Measurements from ENCODE around the gene SPTLC2. TPM values are rescaled to one million over a fixed set of nuclear protein-coding genes. Genes with fewer than 3 reads are reported as not detected.

Gene SPTLC2
- total RNA-seq, 1 donor from 2014 or later, result 33.0 TPM

DNA sequence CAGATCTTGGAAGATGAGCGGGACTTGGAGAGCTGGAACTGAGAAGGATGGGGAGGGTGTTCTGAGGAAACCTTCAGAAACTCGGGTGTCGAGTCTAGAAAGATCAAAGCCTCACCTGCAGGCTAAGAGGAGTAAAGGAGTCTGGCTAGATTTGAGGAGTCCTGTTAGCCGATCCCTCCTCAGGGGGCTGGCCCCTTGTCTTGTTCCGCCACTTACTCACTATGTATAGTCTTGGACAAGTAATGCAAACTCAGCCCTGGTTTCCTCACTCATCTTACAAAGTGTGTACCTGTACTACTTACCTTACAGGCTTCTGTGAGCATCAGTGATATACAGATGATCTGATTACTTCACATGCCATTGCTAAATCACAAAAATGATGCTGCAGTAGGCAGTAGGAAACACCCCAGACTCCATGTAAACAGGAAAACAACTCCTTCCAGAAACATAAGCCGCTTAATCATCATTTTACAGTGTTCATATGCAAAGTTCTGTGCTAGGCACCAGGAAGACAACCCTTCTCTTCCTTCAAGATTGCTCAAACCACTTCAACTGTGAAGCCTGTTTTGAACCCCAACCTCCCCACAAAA is 2.0 kb upstream of the SPTLC2 start:
- no peaks in the 10 kb centered on the region for H3K27me3 ChIP-seq (ENCODE audit: control insufficient read depth, insufficient read depth, low read length)
- no peak for DNase-seq (ENCODE audit: low read depth)
- H3K4me3 ChIP-seq (ENCODE audit: low read depth, low read length), result no peak overlapping the region
- H3K36me3 ChIP-seq (ENCODE audit: control insufficient read depth, insufficient read depth, low read length), result no peaks in the 10 kb centered on the region
- TF ChIP-seq CTCF (IDR thresholded peaks at IDR 0.05; ENCODE audit: insufficient read depth, low read length, poor library complexity, severe bottlenecking), result no peak

- H3K36me3 ChIP-seq (ENCODE audit: control insufficient read depth, insufficient read depth, low read length), result no peaks in the 10 kb centered on the region
- H3K4me3 ChIP-seq (ENCODE audit: low read depth, low read length), result peak overlapping the region; percentile 73
- H3K27me3 ChIP-seq (ENCODE audit: control insufficient read depth, insufficient read depth, low read length), result no peaks in the 10 kb centered on the region
- no peak for TF ChIP-seq CTCF (IDR thresholded peaks at IDR 0.05; ENCODE audit: insufficient read depth, low read length, poor library complexity, severe bottlenecking)
- DNase-seq (ENCODE audit: low read depth), result no peak
Observed at GRCh38 chr14:77616133-77616453, 344 bp downstream of the SPTLC2 start.

DNA sequence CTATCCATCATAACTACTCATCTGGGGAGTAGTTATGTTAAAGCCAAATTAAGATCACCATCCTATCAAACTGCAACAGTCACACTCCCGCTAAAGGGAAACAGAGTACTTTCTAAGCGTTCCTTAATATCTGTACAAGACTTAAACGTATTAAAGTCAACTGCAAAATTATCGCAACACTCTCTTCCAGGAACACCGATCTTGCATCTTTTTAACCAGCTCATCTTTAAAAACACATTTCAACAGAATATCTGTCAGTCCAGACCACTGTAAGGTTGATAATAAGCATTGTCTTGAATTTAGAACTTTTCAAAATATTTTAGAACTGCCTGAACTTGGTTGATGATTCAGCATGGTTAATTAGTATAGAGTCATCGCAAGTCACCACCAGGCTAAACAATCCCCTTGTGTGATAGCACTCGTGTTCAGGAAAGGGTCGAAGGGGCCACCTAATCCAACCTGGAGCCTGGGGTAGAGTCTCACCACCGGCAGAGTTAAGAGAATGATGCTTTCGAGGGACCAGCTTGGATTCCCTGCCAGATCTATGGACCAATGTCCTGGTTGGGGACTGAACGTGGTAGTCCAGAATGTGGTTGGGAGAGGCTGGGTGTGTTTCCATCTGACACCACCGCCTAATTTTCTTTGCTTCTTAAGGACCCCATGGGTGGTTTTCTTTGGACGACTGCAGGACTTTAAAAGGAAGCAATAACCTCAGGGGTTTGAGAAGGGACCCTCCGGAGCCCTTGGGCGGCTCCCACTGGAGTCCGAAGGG is 890 bp downstream of the SPTLC2 start:
- no peak for TF ChIP-seq CTCF (IDR thresholded peaks at IDR 0.05; ENCODE audit: insufficient read depth, low read length, poor library complexity, severe bottlenecking)
- Histone ChIP-seq H3K27me3 (ENCODE audit: control insufficient read depth, insufficient read depth, low read length) (no peaks in the 10 kb centered on the region), H3K4me3 (ENCODE audit: low read depth, low read length) (peak overlapping the region; percentile 73), H3K36me3 (ENCODE audit: control insufficient read depth, insufficient read depth, low read length) (no peaks in the 10 kb centered on the region)
- DNase-seq (ENCODE audit: low read depth), result no peak

DNA sequence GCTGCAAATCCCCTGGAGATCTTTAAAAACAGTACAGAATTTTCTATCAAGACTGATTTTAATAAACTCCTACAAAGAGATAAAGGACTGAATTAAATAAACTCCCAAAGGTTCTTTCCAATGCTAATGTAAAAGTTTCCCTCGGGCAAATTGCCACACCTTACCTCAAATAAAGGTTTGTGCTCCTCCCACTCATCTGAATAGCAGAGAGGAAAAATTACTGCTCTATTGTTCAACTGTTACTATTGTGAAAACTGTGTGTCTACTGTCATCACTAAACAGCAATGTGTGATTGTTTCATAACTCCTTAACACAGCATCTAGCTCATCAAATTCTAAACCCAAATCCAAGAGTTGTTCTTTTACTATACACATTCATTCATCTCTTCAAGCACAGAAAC is 3.2 kb downstream of the SPTLC2 start:
- H3K36me3 ChIP-seq (ENCODE audit: control insufficient read depth, insufficient read depth, low read length), result no peaks in the 10 kb centered on the region
- DNase-seq (ENCODE audit: low read depth), result no peak
- H3K4me3 ChIP-seq (ENCODE audit: low read depth, low read length), result no peak overlapping the region
- no peak for TF ChIP-seq CTCF (IDR thresholded peaks at IDR 0.05; ENCODE audit: insufficient read depth, low read length, poor library complexity, severe bottlenecking)
- H3K27me3 ChIP-seq (ENCODE audit: control insufficient read depth, insufficient read depth, low read length), result no peaks in the 10 kb centered on the region

DNA sequence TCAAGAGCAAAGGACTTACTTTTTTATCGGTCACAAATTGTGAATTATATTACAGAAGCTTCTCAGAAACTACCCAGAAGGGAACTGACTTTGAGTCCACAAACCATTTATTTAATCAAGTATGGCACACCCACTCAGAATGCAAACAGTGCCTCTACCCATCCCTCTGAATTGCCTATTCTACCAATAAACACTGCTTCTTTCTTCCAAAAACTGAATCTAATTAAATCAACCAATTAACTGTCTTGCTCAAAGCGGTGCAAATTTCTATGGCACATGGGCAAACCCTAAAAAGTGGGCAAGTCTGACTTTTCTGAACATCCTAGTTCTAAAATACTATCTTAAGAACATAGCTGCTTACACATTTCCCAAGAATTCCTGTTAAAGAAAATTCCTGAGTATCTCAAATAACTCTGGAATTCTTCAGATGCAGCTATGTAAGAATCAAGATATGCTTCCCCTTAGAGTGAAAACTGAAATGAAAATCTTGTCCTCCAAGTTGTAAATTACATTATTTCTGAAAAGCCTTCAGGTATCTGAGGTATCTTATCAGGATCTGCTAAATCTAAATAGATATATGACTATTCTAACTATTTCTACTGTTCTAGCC is 4.3 kb downstream of the SPTLC2 start:
- DNase-seq (ENCODE audit: low read depth), result peak; percentile 25
- no peaks in the 10 kb centered on the region for H3K27me3 ChIP-seq (ENCODE audit: control insufficient read depth, insufficient read depth, low read length)
- no peaks in the 10 kb centered on the region for H3K36me3 ChIP-seq (ENCODE audit: control insufficient read depth, insufficient read depth, low read length)
- H3K4me3 ChIP-seq (ENCODE audit: low read depth, low read length), result no peak overlapping the region
- TF ChIP-seq CTCF (IDR thresholded peaks at IDR 0.05; ENCODE audit: insufficient read depth, low read length, poor library complexity, severe bottlenecking), result no peak

Measured in kidney epithelial cell (primary cell).